Neural crest cell (in vitro differentiated cells): Measurements from ENCODE around the gene TAS1R3. TPM values are rescaled to one million over a fixed set of nuclear protein-coding genes. Genes with fewer than 3 reads are reported as not detected.

Experiments used
- DNase-seq: peaks from one replicate; pipeline ENCODE4 v3.0.0; 2021; ENCODE audit warnings: low read depth, mixed read lengths, low spot score
- H3K27ac Mint-ChIP-seq: one replicate; pipeline ENCODE4 v1.8.0; 2021; ENCODE audit warnings: mild to moderate bottlenecking, mixed read lengths; ENCODE audit not compliant: unreplicated experiment
- H3K27me3 Mint-ChIP-seq: 2 replicates; pipeline ENCODE4 v1.8.0; 2021; ENCODE audit warnings: low read depth, mild to moderate bottlenecking, mixed read lengths
- H3K36me3 Mint-ChIP-seq: 2 replicates; pipeline ENCODE4 v1.8.0; 2021; ENCODE audit warnings: low read depth, mild to moderate bottlenecking, mixed read lengths
- H3K4me1 Mint-ChIP-seq: 2 replicates; pipeline ENCODE4 v1.8.0; 2021; ENCODE audit warnings: mixed read lengths
- H3K4me3 Mint-ChIP-seq: one replicate; pipeline ENCODE4 v1.8.0; 2021; ENCODE audit warnings: mild to moderate bottlenecking, mixed read lengths
- H3K9me3 Mint-ChIP-seq: 2 replicates; pipeline ENCODE4 v1.8.0; 2021; ENCODE audit warnings: mixed read lengths
- CTCF ChIP-seq: fragments of 200-600 bp; sonication (generic); conservative IDR thresholded peaks from 2 replicates; pipeline ENCODE4 v1.5.0; 2021; ENCODE audit warnings: antibody characterized with exemption, mild to moderate bottlenecking
- total RNA-seq: library from RNA; stranded (reverse); gene quantifications from 2 replicates; pipeline ENCODE4 v1.2.1, GENCODE V29; 2021

Gene TAS1R3
- total RNA-seq, 1 donor from 2014 or later, result 0.68 TPM

GRCh38 chr1:1307261-1307922 lies 23.7 kb upstream of the TAS1R3 start:
- H3K27ac Mint-ChIP-seq, result peak overlapping the region; percentile 57

GRCh38 chr1:1307923-1308755 lies 22.9 kb upstream of the TAS1R3 start, which contains the start of the genes ACAP3 and PUSL1:
TSS of gene ACAP3 (minus strand) at chr1:1307930. CDS start at chr1:1307815, 115 bp downstream.
TSS of gene PUSL1 (plus strand) at chr1:1308597. CDS start at chr1:1308644, 47 bp downstream.
- Mint-ChIP-seq H3K36me3 (no peaks in the 10 kb centered on the region), H3K4me3 (peak within 1 kb of the TSS; percentile 90), H3K27ac (peak within 1 kb of the TSS; percentile 57), H3K4me1 (peaks cover 24% of the 10 kb centered on the region), H3K27me3 (no peaks in the 10 kb centered on the region), H3K9me3 (no peaks in the 10 kb centered on the region)
- peak; percentile 74 for DNase-seq
- peak; percentile 17 for TF ChIP-seq CTCF

More at GRCh38 chr1:1307261-1307922, 23.7 kb upstream of the TAS1R3 start:
- DNase-seq, result peak; percentile 48
- Mint-ChIP-seq H3K4me1 (peaks cover 24% of the 10 kb centered on the region), H3K27me3 (no peaks in the 10 kb centered on the region), H3K9me3 (no peaks in the 10 kb centered on the region), H3K36me3 (no peaks in the 10 kb centered on the region), H3K4me3 (peak overlapping the region; percentile 90)
- no peak for TF ChIP-seq CTCF

- Mint-ChIP-seq H3K4me1 (peaks cover 24% of the 10 kb centered on the region), H3K4me3 (peak overlapping the region; percentile 88), H3K27me3 (no peaks in the 10 kb centered on the region), H3K9me3 (no peaks in the 10 kb centered on the region), H3K27ac (peak overlapping the region; percentile 27), H3K36me3 (no peaks in the 10 kb centered on the region)
- no peak for TF ChIP-seq CTCF
- no peak for DNase-seq
Observed at GRCh38 chr1:1308756-1309250, 22.3 kb upstream of the TAS1R3 start.

- TF ChIP-seq CTCF, result no peak
- Mint-ChIP-seq H3K27ac (peak overlapping the region; percentile 12), H3K9me3 (no peaks in the 10 kb centered on the region), H3K4me1 (peaks cover 22% of the 10 kb centered on the region), H3K4me3 (peak overlapping the region; percentile 85), H3K36me3 (no peaks in the 10 kb centered on the region), H3K27me3 (no peaks in the 10 kb centered on the region)
- DNase-seq, result no peak
Observed at GRCh38 chr1:1309251-1310108, 21.6 kb upstream of the TAS1R3 start.

GRCh38 chr1:1310109-1310385 lies 21.0 kb upstream of the TAS1R3 start:
- Mint-ChIP-seq H3K36me3 (no peaks in the 10 kb centered on the region), H3K4me3 (peak overlapping the region; percentile 83), H3K27ac (no peak overlapping the region), H3K9me3 (no peaks in the 10 kb centered on the region), H3K27me3 (no peaks in the 10 kb centered on the region), H3K4me1 (peaks cover 17% of the 10 kb centered on the region)
- no peak for TF ChIP-seq CTCF
- no peak for DNase-seq
